Upper lobe of left lung (tissue), 4 donors: Measurements from ENCODE around the gene TXNRD2.

Experiments used
- EP300 ChIP-seq, 4 donors: sonication (generic); formaldehyde crosslinking; IDR thresholded peaks; one replicate each; pipeline ENCODE4 v1.5.1; 2017; ENCODE audit warnings: antibody characterized with exemption in 4 of 4, control low read depth in 2 of 4
- POLR2A ChIP-seq, 4 donors: fragments of 450-650 bp; IDR thresholded peaks; one replicate each; pipeline ENCODE4 v1.5.1; 2016 to 2017; ENCODE audit warnings: antibody characterized with exemption in 4 of 4, mild to moderate bottlenecking in 2 of 4
- TF ChIP-seq, protein P1 (sequence below), 6 experiments: fragments of 450-650 bp in 4 of 6; fragments of 200-600 bp in 2 of 6; sonication (generic) in 2 of 6; IDR thresholded peaks; one replicate each; pipeline ENCODE4 v1.5.1; 2016 to 2019; ENCODE audit warnings: antibody characterized with exemption in 6 of 6

DNA sequence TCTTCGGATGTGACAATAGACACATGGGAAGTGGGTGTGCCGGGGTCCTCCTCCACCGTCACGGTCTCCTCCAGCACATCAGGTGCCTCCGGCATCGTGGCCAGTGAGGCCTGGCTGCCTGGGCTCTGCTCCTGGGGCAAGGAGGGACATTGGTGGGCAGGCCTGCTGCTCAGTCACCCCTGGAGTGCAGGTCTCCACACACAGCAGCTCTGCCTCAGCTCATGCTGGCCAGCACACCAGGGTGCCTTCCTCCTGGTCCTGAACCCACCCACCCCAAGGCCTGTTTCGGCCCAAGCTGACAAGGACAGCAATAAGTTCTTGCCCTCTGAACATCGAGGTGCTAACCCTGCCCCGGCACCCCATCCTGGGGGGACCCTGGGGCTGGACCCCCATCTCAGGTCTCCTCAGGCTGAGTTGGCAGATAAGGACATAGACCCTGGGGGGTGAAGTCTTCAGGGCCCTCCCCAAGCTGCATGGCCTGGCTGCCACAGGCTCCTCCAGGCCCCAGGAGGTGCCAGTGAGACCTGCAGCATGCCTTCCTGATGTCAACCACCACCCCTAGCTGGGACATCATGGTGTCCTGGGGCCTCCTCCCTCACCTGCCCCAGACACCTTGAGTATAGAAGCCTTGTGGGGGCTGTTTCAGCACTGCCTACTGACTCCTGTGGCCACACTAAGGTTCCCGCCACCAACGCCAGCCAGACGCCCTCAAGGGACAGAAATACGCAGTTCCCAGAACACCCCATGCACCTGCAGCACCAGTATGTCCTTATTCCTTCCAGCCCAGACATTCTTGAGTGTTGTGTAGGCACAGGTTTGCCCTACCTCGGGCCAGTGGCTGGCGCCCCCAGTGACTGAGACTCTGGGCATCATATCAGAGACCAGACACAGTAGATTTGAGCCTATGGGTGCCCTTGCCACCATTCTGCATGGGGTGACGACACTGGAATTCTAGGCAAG, 40.6 kb upstream of the TXNRD2 start:
- TF ChIP-seq, protein P1, sequence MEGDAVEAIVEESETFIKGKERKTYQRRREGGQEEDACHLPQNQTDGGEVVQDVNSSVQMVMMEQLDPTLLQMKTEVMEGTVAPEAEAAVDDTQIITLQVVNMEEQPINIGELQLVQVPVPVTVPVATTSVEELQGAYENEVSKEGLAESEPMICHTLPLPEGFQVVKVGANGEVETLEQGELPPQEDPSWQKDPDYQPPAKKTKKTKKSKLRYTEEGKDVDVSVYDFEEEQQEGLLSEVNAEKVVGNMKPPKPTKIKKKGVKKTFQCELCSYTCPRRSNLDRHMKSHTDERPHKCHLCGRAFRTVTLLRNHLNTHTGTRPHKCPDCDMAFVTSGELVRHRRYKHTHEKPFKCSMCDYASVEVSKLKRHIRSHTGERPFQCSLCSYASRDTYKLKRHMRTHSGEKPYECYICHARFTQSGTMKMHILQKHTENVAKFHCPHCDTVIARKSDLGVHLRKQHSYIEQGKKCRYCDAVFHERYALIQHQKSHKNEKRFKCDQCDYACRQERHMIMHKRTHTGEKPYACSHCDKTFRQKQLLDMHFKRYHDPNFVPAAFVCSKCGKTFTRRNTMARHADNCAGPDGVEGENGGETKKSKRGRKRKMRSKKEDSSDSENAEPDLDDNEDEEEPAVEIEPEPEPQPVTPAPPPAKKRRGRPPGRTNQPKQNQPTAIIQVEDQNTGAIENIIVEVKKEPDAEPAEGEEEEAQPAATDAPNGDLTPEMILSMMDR (IDR thresholded peaks at IDR 0.05): no peak
- no peak for TF ChIP-seq POLR2A (IDR thresholded peaks at IDR 0.05)
- TF ChIP-seq EP300 (IDR thresholded peaks at IDR 0.05): no peak
